ENCODE data around the gene RETREG1. TPM values are rescaled to one million over a fixed set of nuclear protein-coding genes. Genes with fewer than 3 reads are reported as not detected.

Gene RETREG1
- total RNA-seq, 2 donors from 2014 or later = 29.4 to 30.2 TPM

- no peak overlapping the region for H3K27ac Mint-ChIP-seq
- peaks cover 32% of the 10 kb centered on the region for H3K4me1 Mint-ChIP-seq (ENCODE audit: low read depth)
- H3K4me3 Mint-ChIP-seq = no peak overlapping the region
- no peaks in the 10 kb centered on the region for H3K9me3 Mint-ChIP-seq
- no peaks in the 10 kb centered on the region for H3K27me3 Mint-ChIP-seq (ENCODE audit: low read depth)
- ATAC-seq (replicated peaks in 1 of 2) (no peak), DNase-seq (no peak)
- H3K36me3 Mint-ChIP-seq (ENCODE audit: insufficient read depth in 2 of 2) = peaks cover under 1 to 2% of the 10 kb centered on the region in 2 donors
Measured at GRCh38 chr5:16471387-16471786, 145.4 kb downstream of the RETREG1 start.

- ATAC-seq (replicated peaks in 1 of 2) = peak; percentile 71 to 76
- DNase-seq = peak; percentile 39 to 47
- peak overlapping the region; percentile 93 for H3K27ac Mint-ChIP-seq
- H3K27me3 Mint-ChIP-seq (ENCODE audit: low read depth) = no peaks in the 10 kb centered on the region
- no peaks in the 10 kb centered on the region for H3K9me3 Mint-ChIP-seq
- H3K4me3 Mint-ChIP-seq = peak overlapping the region; percentile 98 to 99
- peaks cover 57% of the 10 kb centered on the region for H3K4me1 Mint-ChIP-seq (ENCODE audit: low read depth)
- peaks cover 13 to 17% of the 10 kb centered on the region in 2 donors for H3K36me3 Mint-ChIP-seq (ENCODE audit: insufficient read depth in 2 of 2)
Measured at GRCh38 chr5:16467363-16468219, 149.2 kb downstream of the RETREG1 start.

- peak within 1 kb of the TSS; percentile 93 for H3K27ac Mint-ChIP-seq
- peak; percentile 89 to 93 for DNase-seq
- no peaks in the 10 kb centered on the region for H3K27me3 Mint-ChIP-seq (ENCODE audit: low read depth)
- peak; percentile 85 to 88 for ATAC-seq (replicated peaks in 1 of 2)
- H3K9me3 Mint-ChIP-seq = no peaks in the 10 kb centered on the region
- H3K4me3 Mint-ChIP-seq = peak within 1 kb of the TSS; percentile 98 to 99
- peaks cover 74% of the 10 kb centered on the region for H3K4me1 Mint-ChIP-seq (ENCODE audit: low read depth)
- peaks cover 21 to 26% of the 10 kb centered on the region in 2 donors for H3K36me3 Mint-ChIP-seq (ENCODE audit: insufficient read depth in 2 of 2)
Measured at GRCh38 chr5:16465544-16466432, 151.0 kb downstream of the RETREG1 start, which contains the start of gene ZNF622. ZNF622 (minus strand) TSS chr5:16465800; CDS start chr5:16465665, 135 bp downstream.

GRCh38 chr5:16464664-16465543, 151.9 kb downstream of the RETREG1 start:
- ATAC-seq (replicated peaks in 1 of 2) = no peak
- no peak for DNase-seq
- peaks cover 83% of the 10 kb centered on the region for H3K4me1 Mint-ChIP-seq (ENCODE audit: low read depth)
- peak overlapping the region; percentile 98 to 99 for H3K4me3 Mint-ChIP-seq
- peaks cover 22 to 30% of the 10 kb centered on the region in 2 donors for H3K36me3 Mint-ChIP-seq (ENCODE audit: insufficient read depth in 2 of 2)
- H3K9me3 Mint-ChIP-seq = no peaks in the 10 kb centered on the region
- H3K27me3 Mint-ChIP-seq (ENCODE audit: low read depth) = no peaks in the 10 kb centered on the region
- peak overlapping the region; percentile 93 for H3K27ac Mint-ChIP-seq

GRCh38 chr5:16464231-16464630, 152.6 kb downstream of the RETREG1 start:
- Mint-ChIP-seq H3K27ac (peak overlapping the region; percentile 93), H3K27me3 (ENCODE audit: low read depth) (no peaks in the 10 kb centered on the region), H3K4me1 (ENCODE audit: low read depth) (peaks cover 84% of the 10 kb centered on the region), H3K36me3 (ENCODE audit: insufficient read depth in 2 of 2) (peaks cover 22 to 35% of the 10 kb centered on the region in 2 donors), H3K4me3 (peak overlapping the region; percentile 98 to 99), H3K9me3 (no peaks in the 10 kb centered on the region)
- ATAC-seq (replicated peaks in 1 of 2) (no peak), DNase-seq (no peak)

- Mint-ChIP-seq H3K4me1 (ENCODE audit: low read depth) (peaks cover 80% of the 10 kb centered on the region), H3K27ac (no peak overlapping the region), H3K9me3 (no peaks in the 10 kb centered on the region), H3K36me3 (ENCODE audit: insufficient read depth in 2 of 2) (peaks cover 24 to 39% of the 10 kb centered on the region in 2 donors), H3K27me3 (ENCODE audit: low read depth) (no peaks in the 10 kb centered on the region), H3K4me3 (peak overlapping the region in 1 of 2 donors; percentile 78)
- ATAC-seq (replicated peaks in 1 of 2) (no peak), DNase-seq (no peak)
Measured at GRCh38 chr5:16461782-16462181, 155.0 kb downstream of the RETREG1 start.

- ATAC-seq (replicated peaks in 1 of 2) = no peak
- Mint-ChIP-seq H3K9me3 (no peaks in the 10 kb centered on the region), H3K27ac (peak overlapping the region; percentile 91), H3K27me3 (ENCODE audit: low read depth) (no peaks in the 10 kb centered on the region), H3K36me3 (ENCODE audit: insufficient read depth in 2 of 2) (peaks cover 24 to 45% of the 10 kb centered on the region in 2 donors), H3K4me1 (ENCODE audit: low read depth) (peaks cover 83% of the 10 kb centered on the region), H3K4me3 (peak overlapping the region; percentile 10 to 78)
- no peak for DNase-seq
Measured at GRCh38 chr5:16461026-16461425, 155.8 kb downstream of the RETREG1 start.

GRCh38 chr5:16459451-16459850, 157.3 kb downstream of the RETREG1 start:
- H3K4me1 Mint-ChIP-seq (ENCODE audit: low read depth) = peaks cover 84% of the 10 kb centered on the region
- peak overlapping the region in 1 of 2 donors; percentile 14 for H3K4me3 Mint-ChIP-seq
- H3K27ac Mint-ChIP-seq = peak overlapping the region; percentile 95
- ATAC-seq (replicated peaks in 1 of 2) = peak; percentile 31 to 37
- H3K27me3 Mint-ChIP-seq (ENCODE audit: low read depth) = no peaks in the 10 kb centered on the region
- peaks cover 17 to 34% of the 10 kb centered on the region in 2 donors for H3K36me3 Mint-ChIP-seq (ENCODE audit: insufficient read depth in 2 of 2)
- H3K9me3 Mint-ChIP-seq = no peaks in the 10 kb centered on the region
- no peak for DNase-seq

- Mint-ChIP-seq H3K9me3 (no peaks in the 10 kb centered on the region), H3K36me3 (ENCODE audit: insufficient read depth in 2 of 2) (peaks cover 16 to 39% of the 10 kb centered on the region in 2 donors), H3K4me1 (ENCODE audit: low read depth) (peaks cover 70% of the 10 kb centered on the region), H3K4me3 (peak overlapping the region; percentile 0 to 35), H3K27ac (peak overlapping the region; percentile 77), H3K27me3 (ENCODE audit: low read depth) (no peaks in the 10 kb centered on the region)
- ATAC-seq (replicated peaks in 1 of 2) = peak in 1 of 2 donors; percentile 35
- DNase-seq = no peak
Measured at GRCh38 chr5:16457853-16458252, 158.9 kb downstream of the RETREG1 start.

- ATAC-seq (replicated peaks in 1 of 2) (no peak), DNase-seq (no peak)
- Mint-ChIP-seq H3K4me3 (peak overlapping the region in 1 of 2 donors; percentile 35), H3K27me3 (ENCODE audit: low read depth) (no peaks in the 10 kb centered on the region), H3K4me1 (ENCODE audit: low read depth) (peaks cover 68% of the 10 kb centered on the region), H3K36me3 (ENCODE audit: insufficient read depth in 2 of 2) (peaks cover 17 to 40% of the 10 kb centered on the region in 2 donors), H3K9me3 (no peaks in the 10 kb centered on the region), H3K27ac (peak overlapping the region; percentile 77)
Measured at GRCh38 chr5:16457451-16457850, 159.3 kb downstream of the RETREG1 start.

GRCh38 chr5:16456103-16456832, 160.5 kb downstream of the RETREG1 start:
- H3K27me3 Mint-ChIP-seq (ENCODE audit: low read depth) = no peaks in the 10 kb centered on the region
- peaks cover 56% of the 10 kb centered on the region for H3K4me1 Mint-ChIP-seq (ENCODE audit: low read depth)
- peak; percentile 33 to 37 for DNase-seq
- no peaks in the 10 kb centered on the region for H3K9me3 Mint-ChIP-seq
- H3K36me3 Mint-ChIP-seq (ENCODE audit: insufficient read depth in 2 of 2) = peaks cover 12 to 38% of the 10 kb centered on the region in 2 donors
- peak overlapping the region; percentile 90 for H3K27ac Mint-ChIP-seq
- peak; percentile 80 to 87 for ATAC-seq (replicated peaks in 1 of 2)
- H3K4me3 Mint-ChIP-seq = peak overlapping the region; percentile 12 to 71

Measured in activated T-cell treated with anti-CD3 and anti-CD28 coated beads, Interleukin-2, amount 50 U/mL, for 72 hours (primary cell).